ENCODE measurements around the gene ERGIC1. TPM values are rescaled to one million over a fixed set of nuclear protein-coding genes. Genes with fewer than 3 reads are reported as not detected.

Gene ERGIC1
- total and polyA plus RNA-seq, 2 of the 13 experiments (the other 11 are each of a cell fraction or from before 2014, with no cell fraction given): 78.5 to 184 TPM

GRCh38 chr5:172894767-172895388, 60.8 kb downstream of the ERGIC1 start (continued):
- TF ChIP-seq PRDM15 (CRISPR knock-in tag; IDR thresholded peaks at IDR 0.05) (no peak), PHB2 (IDR thresholded peaks at IDR 0.05; ENCODE audit: partially characterized antibody) (no peak), ELF3 (CRISPR knock-in tag; IDR thresholded peaks at IDR 0.05) (peak; percentile 39; the same call in 1 of the 2 replicates), NONO (IDR thresholded peaks at IDR 0.05) (no peak), NONO (CRISPR knock-in tag; conservative IDR thresholded peaks at IDR 0.05) (peak; percentile 66; the same call in 1 of the 2 replicates), ARID3A (IDR thresholded peaks at IDR 0.05; ENCODE audit: low read depth, low read length) (peak; percentile 57; the same call in 1 of the 2 replicates), GATAD2A (CRISPR knock-in tag; IDR thresholded peaks at IDR 0.05) (peak; percentile 97), REPIN1 (CRISPR knock-in tag; IDR thresholded peaks at IDR 0.05; ENCODE audit: borderline replicate concordance, low read depth) (peak; percentile 76; the same call in 1 of the 2 replicates), MATR3 (CRISPR knock-in tag; IDR thresholded peaks at IDR 0.05) (no peak), ELF1 (CRISPR knock-in tag; IDR thresholded peaks at IDR 0.05) (no peak), PREB (CRISPR knock-in tag; IDR thresholded peaks at IDR 0.05) (no peak), ZNF276 (CRISPR knock-in tag; IDR thresholded peaks at IDR 0.05; ENCODE audit: low read depth) (no peak), RCOR2 (CRISPR knock-in tag; IDR thresholded peaks at IDR 0.05) (peak; percentile 91), ZNF710 (CRISPR knock-in tag; IDR thresholded peaks at IDR 0.05; ENCODE audit: borderline replicate concordance) (peak; percentile 79; the same call in 1 of the 2 replicates), NFE2L2 (IDR thresholded peaks at IDR 0.05; ENCODE audit: low read length) (no peak), KLF16 (CRISPR knock-in tag; IDR thresholded peaks at IDR 0.05) (peak in 1 of 2 experiments; percentile 81; a peak in 1 of 4 replicates), ZNF329 (CRISPR knock-in tag; IDR thresholded peaks at IDR 0.05; ENCODE audit: low read depth) (no peak), ZNF777 (CRISPR knock-in tag; IDR thresholded peaks at IDR 0.05) (no peak), ZEB1 (IDR thresholded peaks at IDR 0.05; ENCODE audit: insufficient replicate concordance, low read depth) (peak; percentile 39)
